NCI-H524 (cell line): ENCODE measurements around the gene BCL7A.
A peak's percentile ranks its signal among the peaks of the same experiment; 100 is the strongest.
"Not testable (repeated sequence)": the region's sequence is repeated elsewhere in the genome, so short reads cannot be mapped to it uniquely, and the experiment has no call there.

ENCODE experiments used
- DNase-seq, 2 experiments: peaks; one replicate each; lab custom pipeline; 2025; lab: John Stamatoyannopoulos, UW

BCL7A gene

GRCh38 chr12:122028165-122028904 lies 6.7 kb downstream of the BCL7A start:
- no peak for DNase-seq

- no peak for DNase-seq
Observed at GRCh38 chr12:122028905-122029560, 7.3 kb downstream of the BCL7A start.

GRCh38 chr12:122029620-122030423 lies 8.1 kb downstream of the BCL7A start:
- no peak for DNase-seq

GRCh38 chr12:122030424-122031035 lies 8.8 kb downstream of the BCL7A start:
- no peak for DNase-seq

GRCh38 chr12:122031342-122032216 lies 9.9 kb downstream of the BCL7A start:
- peak in 1 of 2 experiments; percentile 59 for DNase-seq

GRCh38 chr12:122032580-122032979 lies 10.9 kb downstream of the BCL7A start:
- no peak for DNase-seq

- no peak for DNase-seq
Observed at GRCh38 chr12:122035292-122035691, 13.6 kb downstream of the BCL7A start.

- DNase-seq = no peak
Observed at GRCh38 chr12:122036153-122036552, 14.5 kb downstream of the BCL7A start.

- DNase-seq = no peak
Observed at GRCh38 chr12:122040579-122041386, 19.1 kb downstream of the BCL7A start.

- DNase-seq = not testable (repeated sequence)
Observed at GRCh38 chr12:122041458-122041857, 19.8 kb downstream of the BCL7A start.

- DNase-seq = no peak
Observed at GRCh38 chr12:122042910-122043309, 21.2 kb downstream of the BCL7A start.

GRCh38 chr12:122043476-122043875 lies 21.8 kb downstream of the BCL7A start:
- no peak for DNase-seq

GRCh38 chr12:122045262-122045661 lies 23.6 kb downstream of the BCL7A start:
- DNase-seq = no peak

- no peak for DNase-seq
Observed at GRCh38 chr12:122046145-122046544, 24.5 kb downstream of the BCL7A start.

GRCh38 chr12:122048151-122048550 lies 26.5 kb downstream of the BCL7A start:
- no peak for DNase-seq

- DNase-seq = no peak
Observed at GRCh38 chr12:122049827-122050226, 28.1 kb downstream of the BCL7A start.

GRCh38 chr12:122050706-122051105 lies 29.0 kb downstream of the BCL7A start:
- DNase-seq = no peak

- no peak for DNase-seq
Observed at GRCh38 chr12:122051231-122051876, 29.7 kb downstream of the BCL7A start.

- no peak for DNase-seq
Observed at GRCh38 chr12:122052285-122052684, 30.6 kb downstream of the BCL7A start.
